OCI-LY7 (cell line): ENCODE measurements around the gene HEPHL1. TPM values are rescaled to one million over a fixed set of nuclear protein-coding genes. Genes with fewer than 3 reads are reported as not detected.
A peak's percentile ranks its signal among the peaks of the same experiment; 100 is the strongest.

Experiments used
- BruUV-seq: library from RNA; stranded (reverse); fragments of 400-500 nt; replicated peaks from 2 replicates; lab custom pipeline; 2021; lab: Mats Ljungman, UMichigan
- CTCF ChIA-PET: fragments of 300-600 bp; sonication (Branson Sonifier 250); formaldehyde crosslinking; loops from one replicate; lab custom pipeline; 2022; ENCODE audit warnings: antibody characterized with exemption; ENCODE audit not compliant: unreplicated experiment; lab: Charles Lee
- POLR2A ChIA-PET: fragments of 300-600 bp; sonication (Branson Sonifier 250); formaldehyde crosslinking; loops from one replicate; lab custom pipeline; 2022; ENCODE audit warnings: antibody characterized with exemption; lab: Charles Lee
- DNase-seq: peaks from one replicate; pipeline ENCODE4 v3.0.0-alpha.2; 2015; ENCODE audit warnings: low spot score
- H2AFZ ChIP-seq: fragments of 200-600 bp; sonication (generic), shearing (Covaris generic); 2 replicates; pipeline ENCODE4 v1.6.1; 2014; ENCODE audit warnings: mild to moderate bottlenecking, antibody characterized with exemption, low read length, moderate library complexity
- H3K27ac ChIP-seq: fragments of 200-600 bp; sonication (generic); 2 replicates; pipeline ENCODE4 v1.5.1; 2014; ENCODE audit warnings: mixed run types, low read depth, mild to moderate bottlenecking, moderate library complexity, low read length, inconsistent platforms; ENCODE audit not compliant: poor library complexity, severe bottlenecking
- H3K36me3 ChIP-seq: fragments of 200-600 bp; sonication (generic); 2 replicates; pipeline ENCODE4 v1.6.1; 2014; ENCODE audit warnings: mild to moderate bottlenecking, antibody characterized with exemption, low read length, moderate library complexity, mixed read lengths; ENCODE audit not compliant: insufficient read depth
- H3K4me1 ChIP-seq: fragments of 200-600 bp; sonication (generic); 2 replicates; pipeline ENCODE4 v1.5.1; 2014; ENCODE audit warnings: mild to moderate bottlenecking, low read length; ENCODE audit not compliant: insufficient read depth, poor library complexity, severe bottlenecking
- H3K4me2 ChIP-seq: fragments of 200-600 bp; sonication (generic); 2 replicates; pipeline ENCODE4 v1.6.1; 2014; ENCODE audit warnings: mild to moderate bottlenecking, low read length
- H3K4me3 ChIP-seq: fragments of 200-600 bp; sonication (generic); 2 replicates; pipeline ENCODE4 v1.5.1; 2014; ENCODE audit warnings: mild to moderate bottlenecking, low read depth, low read length; ENCODE audit not compliant: poor library complexity, severe bottlenecking
- H3K79me2 ChIP-seq: fragments of 200-600 bp; sonication (generic); 2 replicates; pipeline ENCODE4 v1.6.1; 2016; ENCODE audit warnings: low read depth, mild to moderate bottlenecking, low read length, moderate library complexity, mixed read lengths; ENCODE audit not compliant: insufficient read depth
- H3K9me2 ChIP-seq: fragments of 200-600 bp; sonication (generic); 2 replicates; pipeline ENCODE4 v1.6.1; 2016; ENCODE audit warnings: mild to moderate bottlenecking, low read length, mixed read lengths; ENCODE audit not compliant: insufficient read depth
- H3K9me3 ChIP-seq: fragments of 200-600 bp; sonication (generic); 2 replicates; pipeline ENCODE4 v1.6.1; 2014; ENCODE audit warnings: mild to moderate bottlenecking, mixed run types, low read length, mixed read lengths
- H4K20me1 ChIP-seq: fragments of 200-600 bp; sonication (generic); 2 replicates; pipeline ENCODE4 v1.6.1; 2014; ENCODE audit warnings: mild to moderate bottlenecking, antibody characterized with exemption, low read length, moderate library complexity, mixed read lengths; ENCODE audit not compliant: insufficient read depth
- EZH2phosphoT487 ChIP-seq: fragments of 200-600 bp; sonication (generic); IDR thresholded peaks from 2 replicates; pipeline ENCODE4 v1.6.1; 2018; ENCODE audit warnings: low read depth, borderline replicate concordance, mild to moderate bottlenecking, mixed run types, antibody characterized with exemption, low read length, moderate library complexity, mixed read lengths
- intact Hi-C: fragments of 100-400 bp; cut with micrococcal nuclease; formaldehyde crosslinking; loops from one replicate; pipeline ENCODE4 v1.10.0; 2022; ENCODE audit not compliant: unreplicated experiment
- total RNA-seq, 2 experiments: library from RNA; depleted of rRNA in 1 of 2; stranded (reverse); fragments of >200 nt in 1 of 2; shearing (Covaris generic) in 1 of 2; gene quantifications; 2 replicates each; pipeline ENCODE4 v1.2.3, GENCODE V29; 2014 to 2022
- TF ChIP-seq, protein P1 (sequence below): fragments of 200-600 bp; sonication (generic); conservative IDR thresholded peaks from 2 replicates; pipeline ENCODE4 v1.5.1; 2014; ENCODE audit warnings: mild to moderate bottlenecking, antibody characterized with exemption, low read length, moderate library complexity, mixed read lengths

The HEPHL1 gene
- total RNA-seq, 2 experiments from 2014 or later, result not detected

DNA sequence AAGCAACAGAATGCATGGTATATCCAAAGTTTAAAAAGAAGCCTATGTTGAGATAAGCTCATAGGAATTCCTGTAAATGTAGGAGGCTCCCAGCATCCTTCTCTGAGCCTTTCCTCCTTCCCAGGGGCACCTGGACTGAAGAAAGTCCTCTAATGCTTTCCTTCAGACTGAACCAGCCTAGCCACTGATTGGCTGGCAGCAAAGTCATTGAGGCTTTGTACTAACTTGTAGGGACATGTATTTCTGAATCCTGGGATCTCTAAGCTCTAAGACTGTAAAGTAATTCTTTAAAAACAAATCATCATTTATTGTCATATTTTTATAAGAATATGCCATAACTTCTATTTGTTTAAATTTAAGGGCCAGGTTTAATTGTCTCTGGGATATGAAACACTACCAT, 83.6 kb downstream of the HEPHL1 start:
- no TSS peak for BruUV-seq
- intact Hi-C loops, result no loop called here
- Histone ChIP-seq H3K4me2 (no peak overlapping the region), H3K4me1 (no peaks in the 10 kb centered on the region), H3K4me3 (no peak overlapping the region), H3K9me2 (no peaks in the 10 kb centered on the region), H3K27ac (no peak overlapping the region), H3K36me3 (no peaks in the 10 kb centered on the region), H2AFZ (no peak overlapping the region), H3K9me3 (no peaks in the 10 kb centered on the region), H3K79me2 (no peaks in the 10 kb centered on the region), H4K20me1 (no peaks in the 10 kb centered on the region)
- no peak for DNase-seq
- CTCF ChIA-PET, result no interaction called here
- TF ChIP-seq, protein P1, sequence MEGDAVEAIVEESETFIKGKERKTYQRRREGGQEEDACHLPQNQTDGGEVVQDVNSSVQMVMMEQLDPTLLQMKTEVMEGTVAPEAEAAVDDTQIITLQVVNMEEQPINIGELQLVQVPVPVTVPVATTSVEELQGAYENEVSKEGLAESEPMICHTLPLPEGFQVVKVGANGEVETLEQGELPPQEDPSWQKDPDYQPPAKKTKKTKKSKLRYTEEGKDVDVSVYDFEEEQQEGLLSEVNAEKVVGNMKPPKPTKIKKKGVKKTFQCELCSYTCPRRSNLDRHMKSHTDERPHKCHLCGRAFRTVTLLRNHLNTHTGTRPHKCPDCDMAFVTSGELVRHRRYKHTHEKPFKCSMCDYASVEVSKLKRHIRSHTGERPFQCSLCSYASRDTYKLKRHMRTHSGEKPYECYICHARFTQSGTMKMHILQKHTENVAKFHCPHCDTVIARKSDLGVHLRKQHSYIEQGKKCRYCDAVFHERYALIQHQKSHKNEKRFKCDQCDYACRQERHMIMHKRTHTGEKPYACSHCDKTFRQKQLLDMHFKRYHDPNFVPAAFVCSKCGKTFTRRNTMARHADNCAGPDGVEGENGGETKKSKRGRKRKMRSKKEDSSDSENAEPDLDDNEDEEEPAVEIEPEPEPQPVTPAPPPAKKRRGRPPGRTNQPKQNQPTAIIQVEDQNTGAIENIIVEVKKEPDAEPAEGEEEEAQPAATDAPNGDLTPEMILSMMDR, result no peak
- TF ChIP-seq EZH2phosphoT487, result no peak
- POLR2A ChIA-PET, result no interaction called here

DNA sequence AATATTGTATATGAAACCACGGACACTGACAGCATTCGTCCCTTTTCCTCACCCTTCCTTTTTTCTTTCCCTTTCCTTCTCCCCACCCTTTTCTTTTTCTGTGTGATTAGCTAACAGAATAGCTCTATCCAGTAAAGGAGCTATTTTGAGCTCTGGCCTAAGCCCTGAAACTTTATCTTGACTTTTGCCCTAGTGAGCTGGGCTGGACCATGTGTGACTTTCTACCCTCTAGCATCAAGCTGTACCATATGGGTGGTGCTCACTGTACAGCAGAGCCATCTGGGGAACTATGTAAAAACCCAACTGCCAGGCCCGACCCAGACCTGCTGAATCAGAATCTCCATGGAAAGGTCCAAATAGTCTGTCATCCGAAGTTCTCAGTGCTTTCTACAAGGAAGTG, 85.6 kb downstream of the HEPHL1 start:
- Histone ChIP-seq H3K79me2 (no peaks in the 10 kb centered on the region), H4K20me1 (no peaks in the 10 kb centered on the region), H3K4me1 (no peaks in the 10 kb centered on the region), H3K27ac (no peak overlapping the region), H3K4me3 (no peak overlapping the region), H3K9me3 (no peaks in the 10 kb centered on the region), H3K4me2 (no peak overlapping the region), H3K9me2 (no peaks in the 10 kb centered on the region), H2AFZ (no peak overlapping the region), H3K36me3 (no peaks in the 10 kb centered on the region)
- POLR2A ChIA-PET, result no interaction called here
- CTCF ChIA-PET, result no interaction called here
- no peak for DNase-seq
- no TSS peak for BruUV-seq
- intact Hi-C loops, result no loop called here
- TF ChIP-seq EZH2phosphoT487, result no peak
- TF ChIP-seq, protein P1, result no peak

DNA sequence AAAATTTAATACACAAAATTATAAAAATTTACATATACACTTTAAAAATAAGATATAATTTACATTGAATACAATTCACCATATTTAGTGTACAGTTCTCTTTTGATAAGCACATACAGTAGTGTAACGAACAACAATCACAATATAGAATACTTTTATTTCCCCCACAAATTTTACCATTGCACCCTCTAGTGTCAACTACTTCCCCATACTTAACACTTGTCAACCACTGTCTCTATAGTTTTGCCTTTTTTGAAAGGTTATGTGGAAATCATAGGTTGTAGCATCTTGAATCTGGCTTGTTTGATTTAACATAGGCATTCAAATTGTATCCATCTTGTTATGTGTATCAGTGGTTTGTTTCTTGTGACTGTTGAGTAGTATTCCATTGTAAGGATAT, 86.2 kb downstream of the HEPHL1 start:
- Histone ChIP-seq H4K20me1 (no peaks in the 10 kb centered on the region), H3K9me2 (no peaks in the 10 kb centered on the region), H3K36me3 (no peaks in the 10 kb centered on the region), H3K79me2 (no peaks in the 10 kb centered on the region), H3K4me1 (no peaks in the 10 kb centered on the region), H3K9me3 (no peaks in the 10 kb centered on the region), H2AFZ (no peak overlapping the region), H3K4me2 (no peak overlapping the region), H3K27ac (no peak overlapping the region), H3K4me3 (no peak overlapping the region)
- no peak for DNase-seq
- intact Hi-C loops, result no loop called here
- BruUV-seq, result no TSS peak
- ChIA-PET CTCF (no interaction called here), POLR2A (no interaction called here)
- TF ChIP-seq, protein P1, result 0 out of 2 replicates have a peak, but pooled peaks have one; percentile 30
- no peak for TF ChIP-seq EZH2phosphoT487
